SK-N-SH treated with all-trans-retinoic acid at 6 μM for 48 hours (cell line): ENCODE data around the gene COL6A2.

Experiments used
- ARNTL ChIP-seq: fragments of 450-650 bp; formaldehyde crosslinking; IDR thresholded peaks from 2 replicates; pipeline ENCODE4 v1.5.0; 2020; ENCODE audit warnings: low read depth, mild to moderate bottlenecking, moderate library complexity, borderline replicate concordance
- CSDC2 ChIP-seq: fragments of 250-450 bp; sonication (Bioruptor Pico); IDR thresholded peaks from 2 replicates; pipeline ENCODE4 v1.5.0; 2020; ENCODE audit warnings: mild to moderate bottlenecking, moderate library complexity
- ESRRG ChIP-seq: fragments of 250-450 bp; sonication (Bioruptor Pico); IDR thresholded peaks from 2 replicates; pipeline ENCODE4 v1.6.1; 2021; ENCODE audit warnings: mild to moderate bottlenecking
- RARB ChIP-seq: fragments of 250-450 bp; sonication (Bioruptor Pico); IDR thresholded peaks from 2 replicates; pipeline ENCODE4 v1.8.0; 2021; ENCODE audit warnings: mild to moderate bottlenecking, moderate library complexity
- TCF4 ChIP-seq: fragments of 250-450 bp; sonication (Bioruptor Pico); IDR thresholded peaks from 2 replicates; pipeline ENCODE4 v1.8.0; 2021; ENCODE audit warnings: mild to moderate bottlenecking, moderate library complexity, borderline replicate concordance
- TOX ChIP-seq: fragments of 250-450 bp; sonication (Bioruptor Pico); IDR thresholded peaks from 2 replicates; pipeline ENCODE4 v1.8.0; 2021; ENCODE audit warnings: mild to moderate bottlenecking, moderate library complexity, borderline replicate concordance
- ZFP30 ChIP-seq: fragments of 450-650 bp; formaldehyde crosslinking; IDR thresholded peaks from 2 replicates; pipeline ENCODE4 v1.5.0; 2022; ENCODE audit warnings: mild to moderate bottlenecking, moderate library complexity
- ZNF8 ChIP-seq: fragments of 450-650 bp; formaldehyde crosslinking; IDR thresholded peaks from 2 replicates; pipeline ENCODE4 v1.5.0; 2020; ENCODE audit warnings: mild to moderate bottlenecking, moderate library complexity
- TF ChIP-seq, protein P1 (sequence below): fragments of 250-450 bp; sonication (Bioruptor Pico); IDR thresholded peaks from 2 replicates; pipeline ENCODE4 v1.5.0; 2020; ENCODE audit warnings: mild to moderate bottlenecking, moderate library complexity

- TF ChIP-seq ESRRG (CRISPR knock-in tag) (no peak), ARNTL (CRISPR knock-in tag) (no peak), ZNF8 (CRISPR knock-in tag) (no peak), CSDC2 (no peak), TCF4 (CRISPR knock-in tag) (no peak), ZFP30 (no peak), RARB (no peak), TOX (CRISPR knock-in tag) (no peak)
- TF ChIP-seq, protein P1, sequence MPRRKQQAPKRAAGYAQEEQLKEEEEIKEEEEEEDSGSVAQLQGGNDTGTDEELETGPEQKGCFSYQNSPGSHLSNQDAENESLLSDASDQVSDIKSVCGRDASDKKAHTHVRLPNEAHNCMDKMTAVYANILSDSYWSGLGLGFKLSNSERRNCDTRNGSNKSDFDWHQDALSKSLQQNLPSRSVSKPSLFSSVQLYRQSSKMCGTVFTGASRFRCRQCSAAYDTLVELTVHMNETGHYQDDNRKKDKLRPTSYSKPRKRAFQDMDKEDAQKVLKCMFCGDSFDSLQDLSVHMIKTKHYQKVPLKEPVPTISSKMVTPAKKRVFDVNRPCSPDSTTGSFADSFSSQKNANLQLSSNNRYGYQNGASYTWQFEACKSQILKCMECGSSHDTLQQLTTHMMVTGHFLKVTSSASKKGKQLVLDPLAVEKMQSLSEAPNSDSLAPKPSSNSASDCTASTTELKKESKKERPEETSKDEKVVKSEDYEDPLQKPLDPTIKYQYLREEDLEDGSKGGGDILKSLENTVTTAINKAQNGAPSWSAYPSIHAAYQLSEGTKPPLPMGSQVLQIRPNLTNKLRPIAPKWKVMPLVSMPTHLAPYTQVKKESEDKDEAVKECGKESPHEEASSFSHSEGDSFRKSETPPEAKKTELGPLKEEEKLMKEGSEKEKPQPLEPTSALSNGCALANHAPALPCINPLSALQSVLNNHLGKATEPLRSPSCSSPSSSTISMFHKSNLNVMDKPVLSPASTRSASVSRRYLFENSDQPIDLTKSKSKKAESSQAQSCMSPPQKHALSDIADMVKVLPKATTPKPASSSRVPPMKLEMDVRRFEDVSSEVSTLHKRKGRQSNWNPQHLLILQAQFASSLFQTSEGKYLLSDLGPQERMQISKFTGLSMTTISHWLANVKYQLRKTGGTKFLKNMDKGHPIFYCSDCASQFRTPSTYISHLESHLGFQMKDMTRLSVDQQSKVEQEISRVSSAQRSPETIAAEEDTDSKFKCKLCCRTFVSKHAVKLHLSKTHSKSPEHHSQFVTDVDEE (CRISPR knock-in tag) = no peak
Measured at GRCh38 chr21:46096596-46097335, 1.1 kb upstream of the COL6A2 start.
